Omental fat pad (tissue), 4 donors: ENCODE data around the gene UBE2F. TPM values are rescaled to one million over a fixed set of nuclear protein-coding genes. Genes with fewer than 3 reads are reported as not detected.
"Not testable (repeated sequence)": the region's sequence is repeated elsewhere in the genome, so short reads cannot be mapped to it uniquely, and the experiment has no call there.

Source experiments
- ATAC-seq: fragments of 150-250 bp; one replicate; pipeline ENCODE4 v1.9.1; 2016; ENCODE audit warnings: mild to moderate bottlenecking, moderate library complexity; ENCODE audit not compliant: low FRiP score
- DNase-seq: peaks from one replicate; pipeline ENCODE4 v3.0.0-alpha.2; 2019; ENCODE audit warnings: low spot score
- total RNA-seq, 4 donors: library from RNA; depleted of rRNA; stranded (reverse); fragments of >200 nt; gene quantifications; one replicate each; pipeline ENCODE4 v1.1.0, GENCODE V29; 2016
- TF ChIP-seq, protein P1 (sequence below), 3 donors: fragments of 450-650 bp; IDR thresholded peaks; one replicate each; pipeline ENCODE4 v1.5.1; 2016 to 2017; ENCODE audit warnings: antibody characterized with exemption in 3 of 3, mild to moderate bottlenecking in 3 of 3, moderate library complexity in 2 of 3

Gene UBE2F
- total RNA-seq, 4 donors from 2014 or later: 36.3 to 59.9 (median 51.3) TPM

DNA sequence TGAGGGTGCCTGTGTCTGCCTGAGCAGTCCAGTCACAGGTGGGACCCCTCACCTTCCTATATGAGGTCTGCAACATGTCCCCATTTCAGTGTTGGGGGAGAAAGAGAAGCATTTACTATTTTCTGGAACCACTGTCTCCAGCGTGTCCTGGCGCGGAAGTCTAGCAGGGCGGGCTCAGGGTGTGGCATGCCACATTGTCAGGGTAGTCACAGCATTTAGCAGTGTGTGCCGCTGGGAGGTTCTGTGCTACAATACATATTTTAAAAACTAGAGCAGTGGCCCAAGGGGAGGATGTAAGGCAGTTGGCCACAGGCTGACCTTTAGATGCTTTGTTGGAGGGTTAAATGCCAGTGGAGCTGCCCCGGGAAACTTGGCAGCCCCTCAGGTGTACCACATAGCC, 12.5 kb downstream of the UBE2F start:
- no peak for DNase-seq
- TF ChIP-seq, protein P1, sequence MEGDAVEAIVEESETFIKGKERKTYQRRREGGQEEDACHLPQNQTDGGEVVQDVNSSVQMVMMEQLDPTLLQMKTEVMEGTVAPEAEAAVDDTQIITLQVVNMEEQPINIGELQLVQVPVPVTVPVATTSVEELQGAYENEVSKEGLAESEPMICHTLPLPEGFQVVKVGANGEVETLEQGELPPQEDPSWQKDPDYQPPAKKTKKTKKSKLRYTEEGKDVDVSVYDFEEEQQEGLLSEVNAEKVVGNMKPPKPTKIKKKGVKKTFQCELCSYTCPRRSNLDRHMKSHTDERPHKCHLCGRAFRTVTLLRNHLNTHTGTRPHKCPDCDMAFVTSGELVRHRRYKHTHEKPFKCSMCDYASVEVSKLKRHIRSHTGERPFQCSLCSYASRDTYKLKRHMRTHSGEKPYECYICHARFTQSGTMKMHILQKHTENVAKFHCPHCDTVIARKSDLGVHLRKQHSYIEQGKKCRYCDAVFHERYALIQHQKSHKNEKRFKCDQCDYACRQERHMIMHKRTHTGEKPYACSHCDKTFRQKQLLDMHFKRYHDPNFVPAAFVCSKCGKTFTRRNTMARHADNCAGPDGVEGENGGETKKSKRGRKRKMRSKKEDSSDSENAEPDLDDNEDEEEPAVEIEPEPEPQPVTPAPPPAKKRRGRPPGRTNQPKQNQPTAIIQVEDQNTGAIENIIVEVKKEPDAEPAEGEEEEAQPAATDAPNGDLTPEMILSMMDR (IDR thresholded peaks at IDR 0.05): no peak
- ATAC-seq: no peak

DNA sequence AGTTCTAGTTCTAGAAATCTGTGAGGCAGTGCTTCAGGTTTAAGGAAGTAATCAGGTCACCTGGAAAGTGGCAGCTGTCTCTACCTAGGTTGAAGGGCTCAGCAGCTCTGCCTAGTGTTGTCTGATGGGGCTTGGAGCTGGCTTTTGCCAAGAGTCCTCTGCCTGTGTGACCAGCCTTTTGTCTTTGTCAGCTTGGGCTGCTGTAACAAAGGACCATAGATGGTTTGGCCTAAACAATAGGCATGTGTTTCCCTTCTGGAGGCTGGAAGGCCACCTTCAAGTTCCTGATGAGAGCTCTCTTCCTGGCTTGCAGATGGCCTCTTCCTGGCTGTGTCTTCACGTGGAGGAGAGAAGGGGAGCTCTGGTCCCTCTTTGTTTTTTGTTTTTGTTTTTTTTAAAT, 13.3 kb downstream of the UBE2F start:
- ATAC-seq: no peak
- TF ChIP-seq, protein P1 (IDR thresholded peaks at IDR 0.05): no peak
- DNase-seq: no peak

DNA sequence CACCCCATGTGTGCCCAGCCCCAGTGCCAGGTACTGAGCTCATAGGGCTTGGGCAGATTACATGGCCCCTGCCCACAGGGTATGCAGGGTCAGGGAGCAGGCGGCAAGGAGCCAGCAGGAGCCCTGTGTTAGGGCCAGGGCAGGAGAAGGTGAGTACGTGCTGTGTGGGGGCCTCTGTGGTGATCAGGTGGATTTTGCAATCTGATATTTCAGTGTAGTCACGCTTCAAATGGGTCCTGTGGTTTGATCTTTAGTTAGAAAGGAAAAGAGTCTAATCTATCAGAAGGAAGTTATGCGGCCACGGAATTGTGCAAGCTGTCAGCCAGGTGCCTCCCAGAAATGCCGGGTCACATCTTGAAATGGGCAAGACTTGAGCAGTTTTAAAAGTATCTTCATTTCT, 13.9 kb downstream of the UBE2F start:
- DNase-seq (no peak), ATAC-seq (no peak)
- TF ChIP-seq, protein P1 (IDR thresholded peaks at IDR 0.05): no peak

DNA sequence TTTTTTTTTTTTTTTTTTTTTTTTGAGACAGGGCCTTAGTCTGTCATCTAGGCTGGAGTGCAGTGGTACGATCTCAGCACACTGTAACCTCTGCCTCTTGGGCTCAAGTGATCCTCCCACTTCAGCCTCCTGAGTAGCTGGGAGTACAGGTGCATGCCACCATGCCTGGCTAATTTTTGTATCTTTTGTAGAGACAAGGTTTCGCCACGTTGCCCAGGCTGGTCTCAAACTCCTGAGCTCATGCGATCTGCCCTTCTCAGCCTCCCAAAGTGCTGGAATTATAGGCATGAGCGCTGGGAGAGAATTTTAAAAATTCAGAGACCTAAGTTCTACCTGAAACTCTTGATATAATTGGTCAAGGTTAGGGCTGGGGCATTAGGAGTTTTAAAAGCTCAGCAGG, 14.8 kb downstream of the UBE2F start:
- not testable (repeated sequence) for DNase-seq, ATAC-seq

DNA sequence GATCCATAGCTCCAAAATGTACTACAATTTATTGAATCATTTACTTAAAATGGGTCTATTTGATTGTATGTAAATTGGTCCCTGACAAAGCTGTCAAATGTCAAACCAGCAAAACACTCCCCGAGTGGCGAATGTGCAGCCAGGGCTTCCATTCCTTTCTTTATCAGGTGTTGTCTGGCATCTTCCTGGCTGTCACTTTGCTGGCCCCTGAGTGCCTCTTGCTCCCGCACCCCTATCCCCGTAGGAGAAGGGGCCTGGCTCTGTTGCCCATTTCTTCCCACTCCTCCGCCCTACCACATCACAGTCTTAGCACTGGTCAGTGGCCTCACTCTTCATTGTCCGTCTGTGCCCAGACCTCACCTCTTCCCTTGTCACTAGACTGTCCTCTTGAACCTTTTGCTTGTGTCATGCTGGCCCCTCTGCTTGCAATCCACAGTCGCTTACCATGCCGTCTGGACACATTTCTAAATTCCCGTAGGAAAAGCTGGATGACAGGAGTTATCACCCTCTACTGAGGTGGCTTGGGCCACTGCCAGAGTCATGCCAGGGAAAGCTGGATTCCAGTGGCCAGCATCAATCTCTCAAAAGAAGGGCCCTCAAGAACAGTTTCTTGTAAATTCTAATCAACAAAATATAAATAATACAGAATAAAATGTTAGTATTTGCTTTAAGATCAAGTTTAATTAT, 15.4 kb downstream of the UBE2F start:
- DNase-seq (no peak), ATAC-seq (no peak)
- TF ChIP-seq, protein P1 (IDR thresholded peaks at IDR 0.05): no peak

DNA sequence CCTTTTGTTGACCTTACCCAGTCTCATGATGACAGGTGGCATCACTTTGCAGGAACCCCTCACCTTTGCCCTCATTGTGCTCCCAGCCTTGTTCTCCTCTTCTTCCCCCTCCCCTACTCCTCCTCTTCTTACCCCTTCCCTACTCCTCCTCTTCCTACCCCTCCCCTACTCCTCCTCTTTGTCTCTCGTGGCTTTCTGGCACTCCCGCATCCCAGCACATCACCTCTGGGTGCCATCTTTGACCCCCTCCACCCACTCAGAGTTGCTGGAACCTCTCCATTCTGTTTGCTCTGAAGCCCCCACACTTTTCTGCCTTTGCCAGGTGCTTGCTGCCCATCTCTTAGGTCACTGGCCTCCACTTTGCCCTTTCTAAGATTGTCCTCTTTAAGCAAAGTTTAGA, 17.1 kb downstream of the UBE2F start:
- DNase-seq (no peak), ATAC-seq (no peak)
- TF ChIP-seq, protein P1 (IDR thresholded peaks at IDR 0.05): no peak

DNA sequence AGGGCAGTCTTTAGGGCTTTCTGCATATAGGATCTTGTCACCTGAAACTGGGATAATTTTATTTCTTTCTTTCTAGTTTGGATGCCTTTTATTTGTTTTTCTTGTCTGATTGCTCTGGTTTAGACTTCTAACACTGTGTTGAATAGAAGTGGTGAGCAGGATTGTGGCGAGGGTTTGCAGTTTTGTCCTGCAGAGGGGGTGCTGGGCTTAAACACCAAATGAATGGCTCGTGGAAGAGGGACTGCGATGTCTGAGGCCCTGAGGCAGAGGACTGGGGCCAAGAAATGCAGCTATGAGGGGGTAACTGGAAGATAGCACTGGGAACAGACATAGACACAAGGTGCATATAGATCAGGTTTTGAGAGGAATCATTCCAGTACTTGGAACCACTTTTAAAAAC, 20.5 kb downstream of the UBE2F start:
- no peak for ATAC-seq

More for the DNA sequence above, 20.5 kb downstream of the UBE2F start:
- TF ChIP-seq, protein P1 (IDR thresholded peaks at IDR 0.05): no peak
- DNase-seq: no peak
